Iris pigment epithelial cell (primary cell): ENCODE results near the gene CLEC4D.
"Not testable (repeated sequence)": the region's sequence is repeated elsewhere in the genome, so short reads cannot be mapped to it uniquely, and the experiment has no call there.

Experiments used
- DNase-seq: peaks from one replicate; pipeline ENCODE4 v3.0.0-alpha.2; 2011; ENCODE audit warnings: low read depth

CLEC4D gene

GRCh38 chr12:8537820-8538219 is 24.5 kb downstream of the CLEC4D start:
- not testable (repeated sequence) for DNase-seq

DNA sequence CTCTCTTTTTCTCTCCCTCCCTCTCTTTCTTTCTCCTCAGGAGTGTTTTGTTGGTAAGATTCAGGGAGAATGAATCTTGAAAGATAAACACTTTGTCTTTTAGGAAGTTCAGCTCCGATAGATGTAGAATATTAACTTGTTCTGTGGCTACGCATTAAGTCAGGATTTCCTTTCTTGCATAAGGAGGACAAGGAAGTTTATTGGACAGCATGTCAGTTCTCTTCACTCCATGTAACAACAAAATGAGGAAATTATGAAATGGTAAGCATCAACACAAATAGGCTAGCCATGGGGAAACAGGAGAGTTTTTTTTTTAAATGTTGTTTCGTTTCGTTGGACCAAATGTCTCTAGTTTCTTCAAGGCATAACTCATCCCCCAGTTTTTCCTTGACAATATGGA is 27.5 kb downstream of the CLEC4D start, which contains the start of gene CLEC4E:
CLEC4E (minus strand) TSS at position 75 of the 400 bp plus-strand sequence. CDS start 108 bp downstream, outside the sequence.
- DNase-seq = not testable (repeated sequence)

DNA sequence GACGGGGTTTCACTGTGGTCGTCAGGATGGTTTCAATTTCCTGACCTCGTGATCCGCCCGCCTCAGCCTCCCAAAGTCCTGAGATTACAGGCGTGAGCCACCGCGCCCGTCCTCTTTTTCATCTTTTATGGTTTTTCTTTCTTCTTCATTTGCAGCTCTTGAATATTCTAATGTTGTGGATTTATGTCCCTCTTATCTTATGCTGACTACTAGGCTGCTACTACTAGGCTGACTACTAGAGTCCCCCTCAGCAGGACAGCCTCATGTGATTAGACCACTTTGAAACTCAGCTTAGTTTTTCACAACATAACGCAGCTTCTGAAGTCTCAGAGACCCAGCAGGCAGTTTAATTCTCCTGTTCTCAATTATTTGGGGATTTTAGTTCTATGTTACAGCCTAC is 28.3 kb downstream of the CLEC4D start:
- no peak for DNase-seq

- peak; percentile 63 for DNase-seq
Observed at GRCh38 chr12:8544295-8544694, 31.0 kb downstream of the CLEC4D start.

- DNase-seq = no peak
Observed at GRCh38 chr12:8546591-8546990, 33.3 kb downstream of the CLEC4D start.

DNA sequence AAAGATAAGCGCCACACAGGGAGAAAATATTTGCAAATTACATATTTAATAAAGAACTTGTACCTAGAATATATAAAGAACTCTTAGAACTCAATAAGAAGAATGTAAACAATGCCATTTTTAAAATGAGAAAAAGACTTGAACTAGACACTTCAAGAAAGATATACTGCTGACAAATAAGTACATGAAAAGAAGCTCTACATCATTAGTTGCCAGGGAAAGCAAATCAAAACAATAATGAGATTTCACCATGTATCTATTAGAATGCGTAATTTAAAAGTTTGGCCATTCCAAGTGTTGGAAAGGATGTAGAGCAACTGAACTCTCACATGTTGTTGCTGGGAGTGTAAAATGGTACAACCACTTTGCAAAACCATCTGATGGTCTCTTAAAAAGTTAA is 34.3 kb downstream of the CLEC4D start:
- DNase-seq = no peak

DNA sequence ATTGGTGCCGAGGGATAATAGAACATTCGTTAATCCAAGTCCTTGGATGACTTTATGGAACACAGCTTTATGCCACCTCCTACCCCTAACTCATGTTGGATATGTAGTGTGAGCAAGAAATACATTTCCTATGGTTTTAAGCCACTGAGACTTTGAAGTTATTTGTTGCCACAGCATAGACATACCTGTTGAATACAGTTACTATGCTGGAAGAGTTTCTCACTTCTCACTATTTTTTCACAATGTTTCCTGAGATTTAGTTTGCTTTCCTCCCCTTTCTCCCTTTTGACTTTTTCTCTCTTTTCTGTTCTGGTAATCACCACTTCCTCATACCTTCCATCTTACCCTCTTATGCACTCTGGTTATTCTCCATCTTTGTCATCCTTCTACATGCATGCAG is 34.9 kb downstream of the CLEC4D start:
- DNase-seq = no peak

GRCh38 chr12:8549381-8549780 is 36.1 kb downstream of the CLEC4D start:
- DNase-seq = no peak

DNA sequence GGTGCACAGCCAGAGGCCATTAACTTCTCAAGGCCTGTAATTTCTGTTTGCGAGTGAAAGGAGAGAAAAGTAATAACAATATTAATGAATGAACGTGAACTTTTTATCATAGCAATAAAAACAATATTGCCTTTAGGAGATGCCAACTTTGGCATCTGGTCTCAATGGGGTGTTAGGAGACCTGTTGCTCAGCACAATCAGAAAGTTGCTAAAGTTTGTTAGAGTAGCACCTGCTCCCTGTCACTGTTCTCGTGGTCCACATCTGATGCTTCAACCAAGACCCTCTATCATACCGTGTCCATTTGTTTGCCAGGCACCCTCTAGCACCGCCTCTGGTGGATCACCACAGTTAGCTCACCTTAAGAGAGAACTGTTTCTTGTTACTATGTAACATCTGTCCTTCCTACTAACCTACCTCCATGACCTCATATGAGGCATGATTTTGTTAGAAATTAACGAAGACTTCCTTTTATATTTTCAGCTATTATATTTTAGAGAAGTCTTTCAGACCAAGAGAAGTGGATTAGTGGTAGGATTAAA is 39.9 kb downstream of the CLEC4D start:
- DNase-seq = no peak

GRCh38 chr12:8554451-8555195 is 41.3 kb downstream of the CLEC4D start:
- DNase-seq = peak; percentile 46

- no peak for DNase-seq
Observed at GRCh38 chr12:8556531-8557097, 43.3 kb downstream of the CLEC4D start.

GRCh38 chr12:8559676-8560075 is 46.4 kb downstream of the CLEC4D start:
- no peak for DNase-seq

GRCh38 chr12:8561011-8561410 is 47.7 kb downstream of the CLEC4D start:
- DNase-seq = no peak

DNA sequence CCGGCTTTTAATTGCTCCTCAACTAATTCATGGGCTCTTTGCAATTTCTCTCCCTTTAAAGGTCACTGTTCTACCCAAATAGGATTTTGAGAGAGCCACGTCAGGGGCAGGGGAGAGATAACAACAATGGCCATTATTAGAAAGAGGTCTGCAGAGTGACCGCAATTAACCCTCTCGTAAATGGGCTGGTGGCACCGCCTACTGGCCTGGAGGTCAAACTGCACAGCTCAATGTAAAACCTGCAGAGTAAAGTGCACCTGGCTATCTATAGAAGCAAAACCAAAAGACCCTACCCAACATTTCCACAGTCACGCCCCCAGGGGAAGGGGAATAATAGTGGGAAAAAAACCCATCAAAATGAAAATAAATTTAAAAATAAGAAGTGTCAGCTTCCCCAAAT is 49.0 kb downstream of the CLEC4D start:
- no peak for DNase-seq

GRCh38 chr12:8563356-8563755 is 50.1 kb downstream of the CLEC4D start:
- no peak for DNase-seq

DNA sequence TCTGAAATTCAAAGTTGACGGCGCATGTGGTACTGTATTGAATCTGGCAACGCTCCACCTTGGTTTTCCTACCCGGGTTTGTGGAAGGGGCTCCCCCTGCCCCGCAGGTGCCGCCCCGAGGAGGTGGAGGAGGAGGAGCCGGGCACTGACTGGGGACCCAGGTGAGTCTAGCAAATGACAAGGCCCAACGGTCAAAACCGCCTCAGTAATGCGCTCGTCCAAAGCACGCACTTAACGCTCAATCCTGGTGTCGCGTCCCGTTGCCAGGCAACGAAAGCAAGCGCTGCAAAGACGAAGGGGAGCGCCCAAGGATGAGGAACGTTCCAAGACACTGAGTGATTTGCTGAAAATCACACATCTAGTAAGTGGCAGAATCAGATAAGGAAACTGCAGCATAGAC is 51.4 kb downstream of the CLEC4D start:
- DNase-seq = no peak

- DNase-seq = not testable (repeated sequence)
Observed at GRCh38 chr12:8566052-8566451, 52.7 kb downstream of the CLEC4D start.

- no peak for DNase-seq
Observed at GRCh38 chr12:8566525-8566924, 53.2 kb downstream of the CLEC4D start.
